ENCODE data around the gene RND2.

Gene RND2

DNA sequence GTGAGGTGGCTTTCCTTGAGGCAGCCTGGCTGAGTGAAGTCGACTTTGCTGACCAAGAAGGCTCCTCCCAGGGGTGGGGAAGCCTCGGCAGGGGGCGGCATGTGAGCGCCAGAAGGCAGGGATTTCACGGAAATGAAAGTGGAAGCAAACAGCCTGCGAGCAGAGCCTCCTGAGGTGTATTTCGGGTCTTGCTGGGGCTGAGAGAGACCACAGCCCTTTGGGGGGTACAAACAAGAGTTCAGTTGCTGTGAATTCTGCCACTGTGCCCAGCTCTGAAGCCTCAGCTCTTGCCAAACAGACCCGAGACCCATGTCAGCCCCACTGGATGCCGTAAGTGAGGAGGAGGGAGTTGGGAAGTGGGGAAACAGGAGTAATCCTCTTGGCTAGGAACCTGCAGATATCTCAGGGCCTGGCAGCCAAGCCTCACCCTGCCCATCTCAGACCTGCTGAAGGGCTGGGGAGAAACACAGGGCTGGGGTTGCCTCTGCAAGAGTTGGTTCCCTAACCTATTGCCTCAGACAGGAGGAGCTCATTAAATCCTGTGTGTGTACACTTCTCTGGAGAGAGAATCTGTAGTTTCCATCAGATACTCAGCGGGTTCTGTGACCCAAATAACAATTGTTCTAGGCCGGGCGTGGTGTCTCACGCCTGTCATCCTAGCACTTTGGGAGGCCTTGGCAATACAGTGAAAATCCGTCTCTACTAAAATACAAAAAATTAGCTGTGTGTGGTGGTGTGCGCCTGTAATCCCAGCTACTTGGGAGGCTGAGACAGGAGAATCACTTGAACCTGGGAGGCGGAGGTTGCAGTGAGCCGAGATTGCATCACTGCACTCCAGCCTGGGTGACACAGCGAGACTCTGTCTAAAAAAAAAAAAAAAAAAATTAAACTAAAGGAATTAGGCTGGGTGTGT, 18.1 kb upstream of the RND2 start, which contains the start of gene IFI35:
TSS of gene IFI35 (plus strand) at position 146 of the 913 bp plus-strand sequence. CDS start at position 310, 164 bp downstream.
- peak; percentile 66 for TF ChIP-seq CTCF (IDR thresholded peaks at IDR 0.05; ENCODE audit: control extremely low read depth, extremely low read depth, low read depth, missing control alignments)
- peak; percentile 90 for DNase-seq (ENCODE audit: extremely low spot score)
- CTCF ChIA-PET = interaction anchor here (0.8 to 2.1 kb wide), 7 partner anchors 9 to 328 kb away, joined by 3 to 18 read pairs (median 3); partner anchors contain the start of gene RPL27
- POLR2A ChIA-PET = interaction anchor here (0.7 to 1.7 kb wide), 4 partner anchors 9 to 205 kb away, joined by 3 to 9 read pairs (median 3); partner anchors contain the start of gene TMEM106A

DNA sequence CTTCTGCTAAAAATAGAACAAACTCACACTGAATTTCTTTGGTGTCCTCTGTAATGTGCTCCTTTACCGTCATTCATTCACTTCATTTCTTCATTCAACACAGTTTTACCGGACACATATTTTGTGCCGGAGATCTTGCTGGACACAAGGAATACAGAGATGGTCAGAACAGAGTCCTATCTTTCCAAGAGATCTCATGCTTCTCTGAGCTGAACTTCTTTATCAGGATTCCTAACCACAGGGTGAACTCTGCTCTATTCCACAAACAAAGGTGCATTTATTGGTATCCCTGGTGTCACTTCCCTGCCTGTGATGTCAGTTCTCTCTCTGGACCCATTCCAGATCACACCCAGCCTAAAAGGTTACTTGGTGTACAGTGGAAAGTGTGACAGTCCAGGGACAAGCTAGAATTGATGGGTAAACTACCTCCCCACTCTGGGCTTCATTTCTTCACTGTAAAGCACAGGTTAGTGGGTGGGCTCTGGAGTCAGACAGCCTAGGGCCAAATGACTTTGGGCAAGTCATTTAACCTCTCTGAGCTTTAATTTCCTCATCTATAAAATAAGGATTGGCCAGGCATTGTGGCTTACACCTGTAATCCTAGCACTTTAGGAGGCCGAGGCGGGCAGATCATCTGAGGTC, 14.2 kb upstream of the RND2 start:
- no peak for TF ChIP-seq CTCF (IDR thresholded peaks at IDR 0.05; ENCODE audit: control extremely low read depth, extremely low read depth, low read depth, missing control alignments)
- CTCF ChIA-PET = interaction anchor here (0.9 to 3.3 kb wide), 2 partner anchors 11 to 13 kb away, joined by 3 to 18 read pairs; partner anchors contain the start of gene RPL27

GRCh38 chr17:43011728-43012472, 13.1 kb upstream of the RND2 start:
- CTCF ChIA-PET = interaction anchor here (0.9 to 3.3 kb wide), 2 partner anchors 9 to 14 kb away, joined by 3 to 18 read pairs; partner anchors contain the start of gene RPL27
- TF ChIP-seq CTCF (IDR thresholded peaks at IDR 0.05; ENCODE audit: control extremely low read depth, extremely low read depth, low read depth, missing control alignments) = no peak
- no peak for DNase-seq (ENCODE audit: extremely low spot score)
- POLR2A ChIA-PET = interaction anchor here (1.0 to 1.1 kb wide), 2 partner anchors 8 to 14 kb away, joined by 3 to 4 read pairs; partner anchors contain the start of gene RPL27

More for the DNA sequence above, 14.2 kb upstream of the RND2 start:
- no peak for DNase-seq (ENCODE audit: extremely low spot score)
- POLR2A ChIA-PET = interaction anchor here (0.6 kb wide), 1 partner anchor 357 kb away, joined by 3 read pairs; no protein-coding TSS in a partner anchor

DNA sequence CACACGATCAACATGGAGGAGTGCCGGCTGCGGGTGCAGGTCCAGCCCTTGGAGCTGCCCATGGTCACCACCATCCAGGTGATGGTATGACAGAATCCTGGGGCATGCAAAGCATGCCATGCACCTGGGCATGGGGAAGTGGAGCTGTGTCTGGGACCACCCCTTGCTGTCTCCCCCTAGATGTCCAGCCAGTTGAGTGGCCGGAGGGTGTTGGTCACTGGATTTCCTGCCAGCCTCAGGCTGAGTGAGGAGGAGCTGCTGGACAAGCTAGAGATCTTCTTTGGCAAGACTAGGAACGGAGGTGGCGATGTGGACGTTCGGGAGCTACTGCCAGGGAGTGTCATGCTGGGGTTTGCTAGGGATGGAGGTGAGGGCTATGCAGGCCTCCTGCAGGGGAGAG, 11.7 kb upstream of the RND2 start:
- POLR2A ChIA-PET = interaction anchor here (0.5 kb wide), 1 partner anchor 191 kb away, joined by 3 read pairs; no protein-coding TSS in a partner anchor
- DNase-seq (ENCODE audit: extremely low spot score) = no peak
- TF ChIP-seq CTCF (IDR thresholded peaks at IDR 0.05; ENCODE audit: control extremely low read depth, extremely low read depth, low read depth, missing control alignments) = no peak
- CTCF ChIA-PET = interaction anchor here (3.3 kb wide), 1 partner anchor 16 kb away, joined by 18 read pairs; the partner anchor contains the start of gene RPL27

- DNase-seq (ENCODE audit: extremely low spot score) = no peak
- no peak for TF ChIP-seq CTCF (IDR thresholded peaks at IDR 0.05; ENCODE audit: control extremely low read depth, extremely low read depth, low read depth, missing control alignments)
- POLR2A ChIA-PET = interaction anchor here (1.2 kb wide), 1 partner anchor 16 kb away, joined by 4 read pairs; the partner anchor contains the start of gene RPL27
- CTCF ChIA-PET = interaction anchor here (1.0 to 3.3 kb wide), 3 partner anchors 10 to 17 kb away, joined by 5 to 18 read pairs (median 5); partner anchors contain the start of gene RPL27
These were observed 10.9 kb upstream of the RND2 start for GRCh38 chr17:43014020-43014648.
